IPS-18a (cell line): ENCODE data around the gene LAMA2.

Experiments used
- H3K27ac ChIP-seq: one replicate; pipeline ENCODE4 v1.5.1; 2013; ENCODE audit warnings: low read length
- H3K27me3 ChIP-seq: one replicate; pipeline ENCODE4 v1.6.1; 2013; ENCODE audit warnings: mild to moderate bottlenecking, low read length; ENCODE audit not compliant: control insufficient read depth, insufficient read depth
- H3K36me3 ChIP-seq: one replicate; pipeline ENCODE4 v1.6.1; 2013; ENCODE audit warnings: low read depth, low read length; ENCODE audit not compliant: control insufficient read depth
- H3K4me1 ChIP-seq: one replicate; pipeline ENCODE4 v1.6.1; 2013; ENCODE audit warnings: low read depth, low read length; ENCODE audit not compliant: control insufficient read depth
- H3K4me3 ChIP-seq: one replicate; pipeline ENCODE4 v1.5.1; 2013; ENCODE audit warnings: low read length
- H3K9ac ChIP-seq: one replicate; pipeline ENCODE4 v1.6.1; 2013; ENCODE audit warnings: mild to moderate bottlenecking, low read length, moderate library complexity
- H3K9me3 ChIP-seq: one replicate; pipeline ENCODE4 v1.6.1; 2013; ENCODE audit warnings: low read depth, low read length; ENCODE audit not compliant: control insufficient read depth

Gene LAMA2

DNA sequence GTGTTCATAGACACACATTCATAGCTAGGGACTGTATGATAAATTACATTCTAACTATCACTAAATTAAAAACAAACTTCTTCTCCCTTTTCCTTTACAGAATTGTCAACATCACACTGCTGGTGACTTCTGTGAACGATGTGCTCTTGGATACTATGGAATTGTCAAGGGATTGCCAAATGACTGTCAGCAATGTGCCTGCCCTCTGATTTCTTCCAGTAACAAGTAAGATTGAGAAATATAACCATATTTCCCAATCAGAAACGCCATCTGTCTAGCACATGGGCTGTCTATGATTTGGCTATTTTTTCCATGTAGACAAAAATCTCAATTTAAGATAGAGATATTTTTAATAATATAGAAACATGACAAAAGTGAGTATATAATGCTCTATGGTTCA lies 459.3 kb downstream of the LAMA2 start:
- no peak overlapping the region for H3K4me3 ChIP-seq
- no peak overlapping the region for H3K9ac ChIP-seq
- no peaks in the 10 kb centered on the region for H3K9me3 ChIP-seq
- no peaks in the 10 kb centered on the region for H3K27me3 ChIP-seq
- H3K27ac ChIP-seq: no peak overlapping the region
- H3K36me3 ChIP-seq: no peaks in the 10 kb centered on the region
- H3K4me1 ChIP-seq: peaks cover 15% of the 10 kb centered on the region

DNA sequence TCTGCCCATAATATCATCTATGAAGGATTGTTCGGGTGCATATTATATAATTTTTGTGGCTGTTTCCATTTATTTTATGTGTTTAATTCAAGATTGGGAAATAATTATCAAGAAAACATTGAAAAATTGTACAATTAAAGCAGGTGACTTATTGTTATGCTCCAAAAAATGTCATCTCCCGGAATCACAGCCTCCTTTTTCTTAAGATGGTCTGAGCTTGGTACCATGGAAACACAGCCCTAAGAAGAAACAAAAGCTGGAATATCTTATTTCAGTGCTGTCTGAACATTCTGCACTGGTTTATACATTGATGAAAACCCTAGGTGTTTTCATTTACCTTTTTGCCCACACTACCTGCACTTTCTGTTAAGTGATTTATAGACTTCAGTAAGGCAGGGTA lies 459.9 kb downstream of the LAMA2 start:
- no peaks in the 10 kb centered on the region for H3K9me3 ChIP-seq
- no peak overlapping the region for H3K9ac ChIP-seq
- H3K4me1 ChIP-seq: peaks cover 15% of the 10 kb centered on the region
- H3K27ac ChIP-seq: no peak overlapping the region
- H3K4me3 ChIP-seq: no peak overlapping the region
- no peaks in the 10 kb centered on the region for H3K36me3 ChIP-seq
- H3K27me3 ChIP-seq: no peaks in the 10 kb centered on the region

- H3K4me1 ChIP-seq: peaks cover 1% of the 10 kb centered on the region
- H3K9me3 ChIP-seq: no peaks in the 10 kb centered on the region
- H3K9ac ChIP-seq: no peak overlapping the region
- H3K36me3 ChIP-seq: no peaks in the 10 kb centered on the region
- no peak overlapping the region for H3K4me3 ChIP-seq
- no peak overlapping the region for H3K27ac ChIP-seq
- no peaks in the 10 kb centered on the region for H3K27me3 ChIP-seq
These were observed 461.4 kb downstream of the LAMA2 start for GRCh38 chr6:129344379-129344778.

DNA sequence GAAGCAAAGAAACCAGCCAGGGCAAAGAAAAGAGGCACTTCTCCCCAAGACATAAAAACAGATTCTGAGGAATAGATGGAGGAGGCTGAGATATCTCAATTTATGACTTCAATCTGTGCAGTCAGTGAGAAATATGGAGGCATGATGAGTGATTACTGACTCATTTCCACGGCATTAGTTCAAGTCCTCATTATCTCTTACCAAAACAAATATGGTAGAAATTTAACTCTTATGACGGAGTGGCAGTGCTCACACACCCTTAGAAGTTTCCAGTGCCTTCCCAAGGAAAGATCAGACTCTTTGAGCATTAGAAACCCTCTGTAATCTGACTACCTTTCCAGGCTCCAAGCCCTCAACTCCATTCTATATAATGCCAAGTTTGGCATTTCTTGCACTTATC lies 463.0 kb downstream of the LAMA2 start:
- no peak overlapping the region for H3K27ac ChIP-seq
- no peaks in the 10 kb centered on the region for H3K27me3 ChIP-seq
- no peaks in the 10 kb centered on the region for H3K9me3 ChIP-seq
- H3K9ac ChIP-seq: no peak overlapping the region
- H3K36me3 ChIP-seq: no peaks in the 10 kb centered on the region
- H3K4me1 ChIP-seq: no peaks in the 10 kb centered on the region
- H3K4me3 ChIP-seq: no peak overlapping the region

- H3K27ac ChIP-seq: no peak overlapping the region
These were observed 464.0 kb downstream of the LAMA2 start for GRCh38 chr6:129346964-129347363.

DNA sequence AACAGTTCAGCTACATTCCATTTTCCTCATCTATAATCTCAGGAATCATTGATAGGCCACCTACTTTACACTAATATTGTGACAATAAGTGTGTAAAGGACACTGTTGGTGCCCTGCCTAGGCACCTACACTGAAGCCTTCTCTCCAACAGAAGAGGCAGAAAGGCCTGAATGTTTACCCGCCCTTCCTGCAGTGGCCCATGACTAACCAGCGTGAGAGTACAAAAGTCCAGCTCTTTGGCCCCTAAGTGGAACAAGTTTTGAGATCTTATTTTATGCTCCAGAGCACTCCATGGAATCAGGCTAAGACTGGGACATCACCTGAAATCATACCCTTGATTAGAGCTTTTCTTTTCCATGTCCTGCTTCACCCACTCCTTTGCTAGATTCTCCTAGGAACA lies 467.3 kb downstream of the LAMA2 start:
- Histone ChIP-seq H3K36me3 (no peaks in the 10 kb centered on the region), H3K27ac (no peak overlapping the region), H3K4me1 (no peaks in the 10 kb centered on the region), H3K9me3 (no peaks in the 10 kb centered on the region), H3K4me3 (no peak overlapping the region), H3K27me3 (no peaks in the 10 kb centered on the region), H3K9ac (no peak overlapping the region)

More at GRCh38 chr6:129346964-129347363, 464.0 kb downstream of the LAMA2 start:
- H3K4me3 ChIP-seq: no peak overlapping the region
- no peaks in the 10 kb centered on the region for H3K27me3 ChIP-seq
- no peaks in the 10 kb centered on the region for H3K36me3 ChIP-seq
- no peaks in the 10 kb centered on the region for H3K9me3 ChIP-seq
- H3K4me1 ChIP-seq: no peaks in the 10 kb centered on the region
- no peak overlapping the region for H3K9ac ChIP-seq

DNA sequence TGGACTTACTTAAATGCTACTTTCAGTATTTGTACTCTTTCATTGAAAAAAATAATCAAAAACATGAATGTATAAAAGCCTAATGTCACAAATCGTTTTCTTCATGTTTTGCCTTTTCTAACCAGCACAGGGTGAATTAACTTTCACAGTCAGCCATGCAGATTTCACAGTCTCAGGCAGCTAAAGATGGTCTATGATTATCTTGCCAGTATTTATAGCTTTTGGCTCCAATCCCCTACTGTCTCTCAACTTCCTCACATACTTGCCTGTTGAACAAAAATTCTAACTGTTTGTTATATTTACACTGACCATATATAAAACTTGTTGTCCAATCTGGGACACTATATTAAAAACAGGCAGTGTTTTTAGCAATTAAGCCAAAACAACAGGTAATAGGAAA lies 468.9 kb downstream of the LAMA2 start:
- H3K9ac ChIP-seq: no peak overlapping the region

DNA sequence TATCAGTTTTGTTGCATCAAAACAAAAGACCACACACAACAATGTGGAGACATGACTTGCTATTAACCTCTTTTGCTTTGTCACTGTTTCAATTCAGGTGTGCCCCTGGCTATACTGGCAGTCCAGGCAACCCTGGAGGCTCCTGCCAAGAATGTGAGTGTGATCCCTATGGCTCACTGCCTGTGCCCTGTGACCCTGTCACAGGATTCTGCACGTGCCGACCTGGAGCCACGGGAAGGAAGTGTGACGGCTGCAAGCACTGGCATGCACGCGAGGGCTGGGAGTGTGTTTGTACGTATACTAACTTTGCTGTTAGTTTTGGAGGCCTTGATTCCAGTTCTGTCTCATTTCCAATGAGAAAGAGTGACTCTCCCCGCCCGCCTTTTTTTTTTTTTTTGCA lies 470.1 kb downstream of the LAMA2 start:
- peaks cover 7% of the 10 kb centered on the region for H3K4me1 ChIP-seq
- no peak overlapping the region for H3K27ac ChIP-seq

More for the DNA sequence above, 468.9 kb downstream of the LAMA2 start:
- H3K36me3 ChIP-seq: no peaks in the 10 kb centered on the region
- no peak overlapping the region for H3K27ac ChIP-seq
- no peak overlapping the region for H3K4me3 ChIP-seq
- no peaks in the 10 kb centered on the region for H3K9me3 ChIP-seq
- no peaks in the 10 kb centered on the region for H3K27me3 ChIP-seq
- H3K4me1 ChIP-seq: peaks cover 7% of the 10 kb centered on the region

DNA sequence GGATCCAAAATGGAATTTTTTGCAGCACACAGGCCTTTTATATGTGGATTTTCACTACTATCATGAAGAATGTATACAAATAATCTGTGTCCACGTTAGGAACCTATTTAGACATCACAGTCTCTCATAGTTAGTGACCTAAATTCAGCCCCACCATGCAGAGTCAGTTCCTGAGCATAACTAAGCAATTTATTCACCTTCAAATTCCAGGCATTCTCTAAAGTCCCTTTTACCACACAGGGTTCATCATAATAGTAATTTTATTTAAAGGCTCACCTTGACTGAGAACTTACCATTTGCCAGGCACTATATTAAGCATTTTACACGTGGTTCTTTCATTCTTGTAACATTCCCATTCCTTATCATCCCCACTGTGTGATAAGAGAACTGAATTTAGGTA lies 473.2 kb downstream of the LAMA2 start:
- Histone ChIP-seq H3K4me1 (peaks cover 7% of the 10 kb centered on the region), H3K9ac (no peak overlapping the region), H3K27me3 (no peaks in the 10 kb centered on the region), H3K4me3 (no peak overlapping the region), H3K36me3 (no peaks in the 10 kb centered on the region), H3K27ac (no peak overlapping the region), H3K9me3 (no peaks in the 10 kb centered on the region)

More for the DNA sequence above, 470.1 kb downstream of the LAMA2 start:
- Histone ChIP-seq H3K9ac (no peak overlapping the region), H3K4me3 (no peak overlapping the region), H3K27me3 (no peaks in the 10 kb centered on the region), H3K36me3 (no peaks in the 10 kb centered on the region), H3K9me3 (no peaks in the 10 kb centered on the region)

GRCh38 chr6:129359811-129360681 lies 477.1 kb downstream of the LAMA2 start:
- Histone ChIP-seq H3K27me3 (no peaks in the 10 kb centered on the region), H3K9me3 (no peaks in the 10 kb centered on the region), H3K27ac (no peak overlapping the region), H3K4me3 (no peak overlapping the region), H3K9ac (no peak overlapping the region), H3K4me1 (peaks cover 7% of the 10 kb centered on the region), H3K36me3 (no peaks in the 10 kb centered on the region)

- H3K9me3 ChIP-seq: no peaks in the 10 kb centered on the region
- H3K9ac ChIP-seq: no peak overlapping the region
- no peak overlapping the region for H3K4me3 ChIP-seq
- peaks cover 7% of the 10 kb centered on the region for H3K4me1 ChIP-seq
- no peak overlapping the region for H3K27ac ChIP-seq
- no peaks in the 10 kb centered on the region for H3K36me3 ChIP-seq
- H3K27me3 ChIP-seq: no peaks in the 10 kb centered on the region
These were observed 477.7 kb downstream of the LAMA2 start for GRCh38 chr6:129360682-129360955.

DNA sequence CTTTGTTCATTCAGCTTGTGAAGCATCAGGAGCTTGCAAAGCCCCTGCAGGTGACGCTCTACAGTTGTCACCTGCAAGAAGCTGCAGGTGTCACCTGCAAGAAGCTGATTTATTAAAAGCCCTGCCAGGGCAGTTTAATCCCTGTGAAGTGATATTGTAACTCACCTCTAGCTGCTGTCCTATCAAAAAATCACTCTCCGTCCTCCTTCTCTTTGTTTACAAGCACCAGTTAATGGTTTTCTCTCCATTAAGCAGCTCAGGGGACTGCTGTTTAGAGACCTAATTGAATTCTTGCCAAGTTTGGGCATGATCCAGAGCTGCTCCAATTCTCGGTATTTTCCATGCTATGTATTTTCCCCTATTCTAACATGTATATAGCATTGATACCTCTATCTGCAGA lies 481.1 kb downstream of the LAMA2 start:
- H3K36me3 ChIP-seq: no peaks in the 10 kb centered on the region
- no peak overlapping the region for H3K9ac ChIP-seq
- no peaks in the 10 kb centered on the region for H3K9me3 ChIP-seq
- H3K27me3 ChIP-seq: no peaks in the 10 kb centered on the region
- H3K4me1 ChIP-seq: no peaks in the 10 kb centered on the region
- H3K4me3 ChIP-seq: no peak overlapping the region
- H3K27ac ChIP-seq: no peak overlapping the region
